Caki2 (cell line): ENCODE measurements around the gene TMEM30A. TPM values are rescaled to one million over a fixed set of nuclear protein-coding genes. Genes with fewer than 3 reads are reported as not detected.

Source experiments
- DNase-seq: peaks from one replicate; pipeline ENCODE4 v3.0.0-alpha.2; 2015; ENCODE audit warnings: low read depth
- in situ Hi-C: cut with HindIII; loops from 2 replicates; pipeline ENCODE4 v1.10.0; 2016; ENCODE audit warnings: low sequenced_read_pairs, low pct_unique_long_range_greater_than_20kb, mixed read lengths
- total RNA-seq: library from RNA; depleted of rRNA; stranded (reverse); fragments of >200 nt; shearing (Covaris generic); gene quantifications from 2 replicates; pipeline ENCODE4 v1.2.3, GENCODE V29; 2014; ENCODE audit warnings: low replicate concordance; rRNA removed

TMEM30A gene
- total RNA-seq, 1 experiment from 2014 or later, result 103 TPM

GRCh38 chr6:75208298-75209183 lies 76.1 kb downstream of the TMEM30A start:
- in situ Hi-C loops, result no loop called here
- DNase-seq, result peak; percentile 62

DNA sequence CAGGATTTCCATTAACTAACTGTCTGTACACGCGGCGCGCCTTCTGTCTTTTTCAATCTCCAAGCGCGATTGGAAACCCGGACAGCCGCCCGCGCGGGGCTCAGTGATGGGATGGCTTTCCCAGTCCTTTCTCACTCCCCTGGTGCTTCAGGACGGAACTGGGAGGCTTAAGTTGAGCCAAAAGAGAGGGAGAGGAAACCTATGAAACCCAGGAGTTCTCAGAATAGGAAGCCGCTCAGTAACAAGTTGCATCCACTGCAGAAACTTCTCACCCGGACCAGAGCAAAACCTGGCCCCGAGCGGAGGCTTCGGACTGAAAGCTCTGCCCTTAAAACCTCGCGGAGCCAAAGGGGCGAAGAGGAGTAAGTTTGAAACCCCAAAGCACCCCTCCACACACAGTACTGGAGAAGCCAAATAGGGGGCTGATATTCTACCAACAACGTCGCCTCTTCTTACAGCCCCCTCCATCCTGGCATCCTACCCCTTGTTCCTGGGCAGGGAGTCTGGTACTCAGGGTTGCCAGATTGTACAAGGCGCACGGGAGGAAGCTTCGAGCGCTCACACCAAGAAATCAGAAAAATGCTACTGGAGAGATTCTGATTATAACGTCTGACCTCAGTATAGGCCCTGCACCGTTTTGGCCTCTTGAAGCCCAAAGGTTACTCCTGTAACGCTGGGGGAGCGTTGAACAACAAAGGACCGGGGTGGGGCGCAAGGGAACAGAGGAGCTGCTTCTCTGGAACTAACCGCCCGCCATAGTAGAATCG lies 77.8 kb downstream of the TMEM30A start:
- in situ Hi-C loops, result no loop called here
- DNase-seq, result no peak

- peak; percentile 85 for DNase-seq
- in situ Hi-C loops, result no loop called here
Measured at GRCh38 chr6:75205776-75206575, 78.6 kb downstream of the TMEM30A start, which contains the start of gene COL12A1. COL12A1 (minus strand) TSS chr6:75206053; CDS start chr6:75202792, 3,261 bp downstream.

- in situ Hi-C loops, result no loop called here
- DNase-seq, result no peak
Measured at GRCh38 chr6:75204959-75205775, 79.4 kb downstream of the TMEM30A start.

DNA sequence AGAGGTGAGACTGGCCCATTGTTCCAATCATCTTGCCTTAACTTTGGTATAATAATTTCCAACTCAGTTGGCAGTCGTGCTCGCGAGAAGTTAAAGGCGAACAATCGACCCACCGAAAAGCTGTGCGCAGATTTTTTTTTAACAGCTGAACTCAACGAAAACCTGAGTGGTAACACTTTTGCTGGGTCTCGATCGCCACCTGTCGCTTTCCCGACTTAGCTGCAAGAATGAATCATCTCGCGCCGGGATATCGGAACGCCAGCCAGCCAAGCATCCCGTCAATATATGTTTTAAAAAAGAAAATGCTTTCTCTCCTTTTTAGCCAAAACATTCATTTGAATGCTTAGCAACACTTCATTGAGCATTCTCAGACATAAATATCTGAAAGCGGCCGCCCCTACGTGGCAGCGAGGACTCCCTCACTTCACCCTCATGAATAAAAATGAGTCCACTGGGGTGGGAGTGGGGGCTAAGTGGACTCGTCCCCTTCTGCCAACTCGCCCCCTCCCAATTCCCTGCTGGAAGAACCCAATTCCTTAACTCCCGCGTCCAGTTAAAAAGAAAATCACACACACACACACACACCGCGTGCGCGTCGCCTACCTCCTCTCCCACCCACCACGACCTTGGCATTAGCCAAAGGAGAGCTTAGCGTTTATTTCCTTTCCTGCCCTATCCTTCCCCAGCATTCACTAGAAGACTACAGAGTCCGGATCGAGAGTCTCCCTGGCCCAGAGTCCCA lies 80.2 kb downstream of the TMEM30A start:
- DNase-seq, result peak; percentile 61
- in situ Hi-C loops, result no loop called here

DNA sequence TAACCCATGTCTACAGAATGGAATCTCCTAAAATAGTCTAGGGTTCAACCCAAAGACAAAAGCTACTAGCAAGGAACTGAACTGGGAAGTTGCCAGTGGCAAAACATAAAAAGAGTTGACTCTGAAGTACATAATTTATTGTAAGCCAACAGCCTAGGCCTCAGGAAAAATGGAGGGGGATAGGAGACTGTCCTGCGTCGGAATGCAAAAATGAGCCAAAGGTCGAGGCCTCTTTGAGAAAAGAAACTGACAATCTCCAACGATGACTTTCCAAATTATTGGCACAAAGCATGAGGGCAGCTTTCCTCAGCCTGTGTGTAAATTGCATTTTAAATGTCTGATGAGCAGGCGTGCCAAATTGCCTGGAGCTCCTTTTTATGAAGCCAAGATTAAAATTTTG lies 80.9 kb downstream of the TMEM30A start:
- in situ Hi-C loops, result no loop called here
- DNase-seq, result no peak

Other genes starting within 250 kb of the TMEM30A start
- 6.2 and 6.7 TPM in 2 replicates for gene COL12A1, start 78.7 kb downstream of the TMEM30A start, total RNA-seq
- gene COX7A2, start 41.0 kb downstream of the TMEM30A start, total RNA-seq, result 155 and 246 TPM in 2 replicates
- gene FILIP1, start 209.0 kb upstream of the TMEM30A start, total RNA-seq, result 0.10 TPM in 1 of 2 replicates, not detected in the other